Mesendoderm (in vitro differentiated cells): ENCODE measurements around the gene JAG2.

Experiments used
- DNase-seq: peaks from one replicate; pipeline ENCODE4 v3.0.0; 2013
- H2AK5ac ChIP-seq: 2 replicates; pipeline ENCODE4 v1.6.1; 2013; ENCODE audit warnings: low read length, inconsistent platforms
- H2BK120ac ChIP-seq: 2 replicates; pipeline ENCODE4 v1.6.1; 2013; ENCODE audit warnings: low read depth, mild to moderate bottlenecking, low read length, moderate library complexity, mixed read lengths
- H2BK15ac ChIP-seq: replicated peaks from 2 replicates; pipeline ENCODE4 v1.6.1; 2013; ENCODE audit warnings: low read depth, mild to moderate bottlenecking, moderate library complexity
- H2BK5ac ChIP-seq: 2 replicates; pipeline ENCODE4 v1.6.1; 2013; ENCODE audit warnings: low read length, inconsistent platforms
- H3K18ac ChIP-seq: 2 replicates; pipeline ENCODE4 v1.6.1; 2013; ENCODE audit warnings: mild to moderate bottlenecking, low read length, mixed read lengths
- H3K23ac ChIP-seq: one replicate; pipeline ENCODE4 v1.6.1; 2013; ENCODE audit warnings: low read length
- H3K27ac ChIP-seq: 2 replicates; pipeline ENCODE4 v1.5.1; 2013; ENCODE audit warnings: low read depth, mild to moderate bottlenecking, inconsistent platforms, low read length, moderate library complexity
- H3K27me3 ChIP-seq: 2 replicates; pipeline ENCODE4 v1.6.1; 2013; ENCODE audit warnings: low read length, control low read depth, mild to moderate bottlenecking, inconsistent platforms; ENCODE audit not compliant: insufficient read depth, poor library complexity
- H3K36me3 ChIP-seq: 2 replicates; pipeline ENCODE4 v1.6.1; 2013; ENCODE audit warnings: low read length, inconsistent platforms; ENCODE audit not compliant: control insufficient read depth, insufficient read depth
- H3K4ac ChIP-seq: one replicate; pipeline ENCODE4 v1.6.1; 2013; ENCODE audit warnings: low read depth, mild to moderate bottlenecking, low read length, moderate library complexity
- H3K4me1 ChIP-seq: 2 replicates; pipeline ENCODE4 v1.6.1; 2013; ENCODE audit warnings: low read depth, low read length, inconsistent platforms; ENCODE audit not compliant: control insufficient read depth
- H3K4me2 ChIP-seq: 2 replicates; pipeline ENCODE4 v1.6.1; 2013; ENCODE audit warnings: low read length
- H3K4me3 ChIP-seq: 2 replicates; pipeline ENCODE4 v1.5.1; 2013; ENCODE audit warnings: mild to moderate bottlenecking, low read length
- H3K56ac ChIP-seq: one replicate; pipeline ENCODE4 v1.6.1; 2013; ENCODE audit warnings: low read length
- H3K79me1 ChIP-seq: 2 replicates; pipeline ENCODE4 v1.6.1; 2013; ENCODE audit warnings: low read length, inconsistent platforms
- H3K79me2 ChIP-seq: 2 replicates; pipeline ENCODE4 v1.6.1; 2013; ENCODE audit warnings: mild to moderate bottlenecking, low read length; ENCODE audit not compliant: control insufficient read depth, insufficient read depth
- H3K9ac ChIP-seq: 2 replicates; pipeline ENCODE4 v1.6.1; 2013; ENCODE audit warnings: low read length, inconsistent platforms
- H4K5ac ChIP-seq: one replicate; pipeline ENCODE4 v1.6.1; 2013; ENCODE audit warnings: low read length
- H4K8ac ChIP-seq: one replicate; pipeline ENCODE4 v1.6.1; 2013; ENCODE audit warnings: low read depth, mild to moderate bottlenecking, control low read depth, low read length, moderate library complexity
- WGBS: extraction: QIAGEN DNeasy Blood & Tissue Kit; methylation state at CpG from one replicate; pipeline ENCODE4 v1.1.7; 2013; ENCODE audit warnings: low lambda C conversion rate, missing lambda C conversion rate; ENCODE audit not compliant: insufficient coverage; ENCODE audit errors: extremely low coverage; 5-methylcytosine and 5-hydroxymethylcytosine counted together

The JAG2 gene

DNA sequence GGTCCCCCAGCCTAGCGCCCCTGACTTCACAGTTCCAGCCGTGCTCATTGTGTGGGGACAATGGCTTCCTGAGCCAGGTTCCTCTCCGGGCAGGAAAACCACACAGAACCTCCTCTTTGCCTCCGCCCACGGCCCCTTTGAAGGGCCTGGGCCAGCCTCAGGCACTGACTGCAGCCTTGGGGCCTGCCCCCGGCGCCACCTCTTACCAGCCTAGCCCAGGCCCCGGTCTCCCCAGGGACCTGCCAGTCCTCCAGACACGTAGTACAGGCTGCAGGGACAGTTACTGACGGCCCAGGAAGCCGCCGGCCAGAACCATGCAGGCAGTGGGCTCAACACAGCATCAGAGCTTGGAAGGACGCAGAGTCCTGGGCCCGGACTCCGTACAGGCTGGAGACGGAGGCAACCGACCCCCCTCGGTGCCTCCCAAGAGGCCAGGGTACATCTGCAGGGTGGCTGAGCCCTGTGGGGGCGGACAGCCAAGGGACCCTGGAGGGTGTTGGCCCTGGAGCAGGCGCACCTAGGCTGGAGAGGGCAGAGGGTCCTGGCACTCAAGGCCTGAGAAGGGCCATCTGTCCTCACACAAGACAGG, 33.4 kb upstream of the JAG2 start:
- no peaks in the 10 kb centered on the region for H3K79me2 ChIP-seq
- no peak overlapping the region for H3K4me2 ChIP-seq
- no peak overlapping the region for H4K5ac ChIP-seq
- H3K27me3 ChIP-seq = no peaks in the 10 kb centered on the region
- no peaks in the 10 kb centered on the region for H3K36me3 ChIP-seq
- H3K4me3 ChIP-seq = no peak overlapping the region
- H3K4ac ChIP-seq = no peak overlapping the region
- no peak for DNase-seq
- H3K79me1 ChIP-seq = no peaks in the 10 kb centered on the region
- no peak overlapping the region for H2BK120ac ChIP-seq
- H2AK5ac ChIP-seq = no peak overlapping the region
- no peak overlapping the region for H3K27ac ChIP-seq
- H2BK5ac ChIP-seq = no peak overlapping the region
- no peak overlapping the region for H3K18ac ChIP-seq
- peak overlapping the region; percentile 19 for H3K56ac ChIP-seq
- no peak overlapping the region for H4K8ac ChIP-seq
- no CpG with 5 or more reads among the region's 20 CpGs for WGBS
- H2BK15ac ChIP-seq = no peak overlapping the region
- H3K4me1 ChIP-seq = no peaks in the 10 kb centered on the region
- H3K9ac ChIP-seq = no peak overlapping the region
- no peak overlapping the region for H3K23ac ChIP-seq

DNA sequence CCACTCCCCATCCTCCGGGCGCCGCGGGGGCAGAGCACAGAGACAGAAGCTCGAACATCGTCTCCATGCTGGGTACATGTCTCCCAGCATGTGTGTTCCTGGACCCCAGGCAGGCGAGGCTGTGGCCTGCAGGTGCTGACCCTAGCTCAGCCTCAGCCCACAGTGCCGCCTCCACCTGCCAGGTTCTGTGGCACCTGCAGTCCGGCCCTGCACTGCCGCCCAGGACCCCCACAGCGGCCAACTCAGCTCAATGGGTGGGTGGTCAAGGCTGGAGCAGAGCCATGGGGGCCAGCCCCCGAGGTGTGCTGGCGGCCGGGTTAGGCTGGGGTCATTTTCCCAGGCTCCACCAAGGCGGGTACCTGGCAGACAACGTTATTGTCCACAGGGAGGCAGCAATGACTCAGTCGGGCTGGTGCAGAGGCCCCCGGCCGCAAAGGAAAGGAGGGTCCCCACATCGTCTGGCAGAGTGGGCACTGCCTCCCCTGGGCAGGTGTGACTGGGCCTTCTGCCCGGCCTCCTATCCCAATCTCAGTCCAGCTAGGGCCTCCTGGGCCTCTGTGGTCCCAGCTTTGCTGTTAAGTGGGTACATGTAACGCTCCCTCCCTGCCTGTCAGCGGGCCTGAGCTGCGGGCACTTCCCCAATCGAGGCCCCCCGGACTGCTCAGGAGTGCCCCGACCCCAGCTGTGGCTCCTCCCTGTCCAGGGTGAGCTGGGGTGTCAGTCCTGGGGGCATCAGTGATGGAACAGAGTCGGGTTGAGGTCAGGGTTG, 32.8 kb upstream of the JAG2 start:
- no peak overlapping the region for H4K5ac ChIP-seq
- no peak overlapping the region for H3K4me2 ChIP-seq
- H3K18ac ChIP-seq = no peak overlapping the region
- no peak overlapping the region for H2BK120ac ChIP-seq
- no peak overlapping the region for H3K23ac ChIP-seq
- no peaks in the 10 kb centered on the region for H3K79me1 ChIP-seq
- H3K27me3 ChIP-seq = no peaks in the 10 kb centered on the region
- H2BK15ac ChIP-seq = no peak overlapping the region
- no peaks in the 10 kb centered on the region for H3K4me1 ChIP-seq
- H3K4me3 ChIP-seq = no peak overlapping the region
- no peak overlapping the region for H2BK5ac ChIP-seq
- H3K27ac ChIP-seq = no peak overlapping the region
- no peak overlapping the region for H3K4ac ChIP-seq
- no peaks in the 10 kb centered on the region for H3K79me2 ChIP-seq
- H2AK5ac ChIP-seq = no peak overlapping the region
- no peak overlapping the region for H4K8ac ChIP-seq
- no CpG with 5 or more reads among the region's 28 CpGs for WGBS
- no peak overlapping the region for H3K9ac ChIP-seq
- H3K36me3 ChIP-seq = no peaks in the 10 kb centered on the region
- peak overlapping the region; percentile 19 for H3K56ac ChIP-seq
- no peak for DNase-seq

GRCh38 chr14:105200641-105201040, 32.1 kb upstream of the JAG2 start:
- Histone ChIP-seq H3K4me1 (peaks cover 5% of the 10 kb centered on the region), H3K9ac (no peak overlapping the region), H3K79me1 (no peaks in the 10 kb centered on the region), H3K18ac (no peak overlapping the region), H3K27ac (no peak overlapping the region), H3K36me3 (no peaks in the 10 kb centered on the region), H4K8ac (no peak overlapping the region), H3K27me3 (no peaks in the 10 kb centered on the region), H4K5ac (no peak overlapping the region), H2BK15ac (no peak overlapping the region), H2BK120ac (no peak overlapping the region), H3K4me3 (no peak overlapping the region), H2BK5ac (no peak overlapping the region), H3K79me2 (no peaks in the 10 kb centered on the region), H3K23ac (no peak overlapping the region), H3K4me2 (no peak overlapping the region), H3K4ac (no peak overlapping the region), H3K56ac (no peak overlapping the region), H2AK5ac (no peak overlapping the region)
- no peak for DNase-seq
- WGBS = no CpG with 5 or more reads among the region's 16 CpGs

GRCh38 chr14:105200074-105200473, 31.5 kb upstream of the JAG2 start:
- no CpG with 5 or more reads among the region's 10 CpGs for WGBS
- no peak overlapping the region for H4K5ac ChIP-seq
- H2BK15ac ChIP-seq = no peak overlapping the region
- no peak for DNase-seq
- H2BK5ac ChIP-seq = no peak overlapping the region
- no peak overlapping the region for H4K8ac ChIP-seq
- H3K23ac ChIP-seq = no peak overlapping the region
- no peaks in the 10 kb centered on the region for H3K27me3 ChIP-seq
- no peak overlapping the region for H2BK120ac ChIP-seq
- no peak overlapping the region for H3K56ac ChIP-seq
- no peaks in the 10 kb centered on the region for H3K79me2 ChIP-seq
- peaks cover 7% of the 10 kb centered on the region for H3K4me1 ChIP-seq
- no peak overlapping the region for H3K27ac ChIP-seq
- H3K4ac ChIP-seq = no peak overlapping the region
- H3K36me3 ChIP-seq = no peaks in the 10 kb centered on the region
- H3K4me2 ChIP-seq = no peak overlapping the region
- no peaks in the 10 kb centered on the region for H3K79me1 ChIP-seq
- H2AK5ac ChIP-seq = no peak overlapping the region
- H3K18ac ChIP-seq = no peak overlapping the region
- no peak overlapping the region for H3K4me3 ChIP-seq
- no peak overlapping the region for H3K9ac ChIP-seq

GRCh38 chr14:105199093-105199492, 30.5 kb upstream of the JAG2 start:
- H3K4ac ChIP-seq = no peak overlapping the region
- H4K5ac ChIP-seq = no peak overlapping the region
- H3K23ac ChIP-seq = no peak overlapping the region
- no peak overlapping the region for H3K9ac ChIP-seq
- H2BK15ac ChIP-seq = no peak overlapping the region
- no peak overlapping the region for H3K27ac ChIP-seq
- no peak overlapping the region for H4K8ac ChIP-seq
- H3K79me2 ChIP-seq = no peaks in the 10 kb centered on the region
- DNase-seq = no peak
- no peaks in the 10 kb centered on the region for H3K36me3 ChIP-seq
- no peak overlapping the region for H3K4me3 ChIP-seq
- no peaks in the 10 kb centered on the region for H3K79me1 ChIP-seq
- H3K4me2 ChIP-seq = no peak overlapping the region
- no peak overlapping the region for H2BK5ac ChIP-seq
- H3K27me3 ChIP-seq = no peaks in the 10 kb centered on the region
- H3K56ac ChIP-seq = no peak overlapping the region
- peaks cover 7% of the 10 kb centered on the region for H3K4me1 ChIP-seq
- H2BK120ac ChIP-seq = no peak overlapping the region
- H3K18ac ChIP-seq = no peak overlapping the region
- no CpG with 5 or more reads among the region's 18 CpGs for WGBS
- H2AK5ac ChIP-seq = no peak overlapping the region
